ENCODE results near the gene NUMBL. TPM values are rescaled to one million over a fixed set of nuclear protein-coding genes. Genes with fewer than 3 reads are reported as not detected.
"Not testable (repeated sequence)": the region's sequence is repeated elsewhere in the genome, so short reads cannot be mapped to it uniquely, and the experiment has no call there.

NUMBL gene
- total RNA-seq, 4 donors from 2014 or later: 20.5 to 38.2 (median 29.3) TPM

DNA sequence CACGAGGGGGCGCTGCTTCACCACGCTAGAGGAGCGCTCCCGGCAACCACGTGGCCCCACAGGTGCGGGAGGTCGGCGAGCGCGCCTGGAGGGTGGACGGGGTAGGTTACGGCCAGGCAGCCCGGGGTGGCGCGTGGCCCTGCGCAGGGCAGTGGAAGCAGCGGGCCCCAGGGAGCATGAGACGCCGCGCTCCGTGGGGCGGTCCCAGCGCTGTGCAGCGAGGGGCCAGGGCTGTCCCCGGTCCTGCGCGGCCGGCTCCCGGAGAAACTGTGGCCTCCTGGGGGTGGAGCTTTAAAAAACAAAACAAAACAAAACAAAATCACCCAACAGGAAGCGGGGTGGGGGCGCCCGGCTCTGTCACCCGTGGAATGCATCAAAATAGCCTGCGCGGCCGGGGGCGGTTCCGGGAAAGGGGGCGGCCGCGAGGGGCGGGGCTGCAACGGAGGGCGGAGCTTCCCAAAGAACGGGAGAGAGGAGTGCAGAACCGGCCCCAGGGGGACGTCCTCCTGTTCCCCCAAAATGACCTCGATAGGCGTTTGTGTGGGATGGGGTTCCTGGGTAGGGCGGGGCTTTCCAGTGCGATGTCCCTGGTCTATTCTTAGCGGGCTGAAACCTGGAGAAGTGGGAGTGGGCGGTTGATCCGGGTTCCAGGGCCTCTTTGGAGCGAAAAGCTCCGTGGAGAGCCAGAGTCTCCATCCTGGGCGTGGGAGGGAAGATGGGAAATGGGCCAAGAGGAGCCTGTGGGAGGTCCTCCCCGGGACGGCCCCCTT lies 27.3 kb downstream of the NUMBL start:
- Histone ChIP-seq H3K9me3 (no peaks in the 10 kb centered on the region), H3K4me1 (peaks cover 27% of the 10 kb centered on the region), H3K27ac (peak overlapping the region; percentile 80), H3K36me3 (peaks cover 10% of the 10 kb centered on the region), H3K4me3 (peak overlapping the region; percentile 72), H3K27me3 (no peaks in the 10 kb centered on the region)
- TF ChIP-seq, protein P1, sequence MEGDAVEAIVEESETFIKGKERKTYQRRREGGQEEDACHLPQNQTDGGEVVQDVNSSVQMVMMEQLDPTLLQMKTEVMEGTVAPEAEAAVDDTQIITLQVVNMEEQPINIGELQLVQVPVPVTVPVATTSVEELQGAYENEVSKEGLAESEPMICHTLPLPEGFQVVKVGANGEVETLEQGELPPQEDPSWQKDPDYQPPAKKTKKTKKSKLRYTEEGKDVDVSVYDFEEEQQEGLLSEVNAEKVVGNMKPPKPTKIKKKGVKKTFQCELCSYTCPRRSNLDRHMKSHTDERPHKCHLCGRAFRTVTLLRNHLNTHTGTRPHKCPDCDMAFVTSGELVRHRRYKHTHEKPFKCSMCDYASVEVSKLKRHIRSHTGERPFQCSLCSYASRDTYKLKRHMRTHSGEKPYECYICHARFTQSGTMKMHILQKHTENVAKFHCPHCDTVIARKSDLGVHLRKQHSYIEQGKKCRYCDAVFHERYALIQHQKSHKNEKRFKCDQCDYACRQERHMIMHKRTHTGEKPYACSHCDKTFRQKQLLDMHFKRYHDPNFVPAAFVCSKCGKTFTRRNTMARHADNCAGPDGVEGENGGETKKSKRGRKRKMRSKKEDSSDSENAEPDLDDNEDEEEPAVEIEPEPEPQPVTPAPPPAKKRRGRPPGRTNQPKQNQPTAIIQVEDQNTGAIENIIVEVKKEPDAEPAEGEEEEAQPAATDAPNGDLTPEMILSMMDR (IDR thresholded peaks at IDR 0.05): peak in 1 of 2 donors; percentile 98
- TF ChIP-seq EP300 (IDR thresholded peaks at IDR 0.05) (no peak), POLR2AphosphoS5 (IDR thresholded peaks at IDR 0.05) (peak in 2 of 3 donors; percentile 31 to 86), POLR2A (IDR thresholded peaks at IDR 0.05) (peak in 1 of 2 donors; percentile 6)
- peak; percentile 94 to 95 for DNase-seq (ENCODE audit: low spot score in 2 of 2)
- under 1% methylated on average over 45 of the region's 60 CpGs for WGBS

GRCh38 chr19:40661616-40662015 lies 28.8 kb downstream of the NUMBL start:
- DNase-seq (ENCODE audit: low spot score in 2 of 2): no peak
- H3K36me3 ChIP-seq: no peaks in the 10 kb centered on the region
- TF ChIP-seq, protein P1 (IDR thresholded peaks at IDR 0.05): no peak
- no peak for TF ChIP-seq EP300 (IDR thresholded peaks at IDR 0.05)
- no peak for TF ChIP-seq POLR2A (IDR thresholded peaks at IDR 0.05)
- no peak for TF ChIP-seq POLR2AphosphoS5 (IDR thresholded peaks at IDR 0.05)
- H3K4me1 ChIP-seq: peaks cover 26% of the 10 kb centered on the region
- WGBS: 90% methylated on average over 1 of the region's 1 CpG
- no peaks in the 10 kb centered on the region for H3K9me3 ChIP-seq
- no peak overlapping the region for H3K4me3 ChIP-seq
- H3K27ac ChIP-seq: no peak overlapping the region
- H3K27me3 ChIP-seq: no peaks in the 10 kb centered on the region

DNA sequence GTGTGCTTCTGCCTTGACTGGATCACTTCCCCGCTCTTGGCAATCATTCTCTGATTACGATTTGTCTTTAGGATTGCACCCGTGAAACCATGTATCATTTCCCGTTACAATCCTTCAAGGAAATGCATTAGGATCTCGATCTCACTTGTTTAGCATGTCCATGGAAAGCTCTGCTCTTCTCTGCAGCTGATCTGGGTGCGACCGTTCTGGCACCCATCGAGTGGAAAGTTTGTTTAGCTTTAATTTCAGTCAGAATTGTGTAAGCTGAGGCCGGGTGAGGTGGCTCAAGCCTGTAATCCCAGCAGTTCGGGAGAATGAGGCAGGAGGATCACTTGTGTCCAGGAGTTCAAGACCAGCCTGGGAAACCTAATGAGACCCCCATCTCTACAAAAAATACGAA lies 30.9 kb downstream of the NUMBL start:
- H3K27ac ChIP-seq: peak overlapping the region; percentile 49
- no peaks in the 10 kb centered on the region for H3K9me3 ChIP-seq
- 56% methylated on average over 11 of the region's 11 CpGs for WGBS
- no peak overlapping the region for H3K4me3 ChIP-seq
- no peaks in the 10 kb centered on the region for H3K36me3 ChIP-seq
- TF ChIP-seq POLR2A (IDR thresholded peaks at IDR 0.05) (no peak), POLR2AphosphoS5 (IDR thresholded peaks at IDR 0.05) (no peak), EP300 (IDR thresholded peaks at IDR 0.05) (no peak)
- TF ChIP-seq, protein P1 (IDR thresholded peaks at IDR 0.05): no peak
- no peaks in the 10 kb centered on the region for H3K27me3 ChIP-seq
- no peak for DNase-seq (ENCODE audit: low spot score in 2 of 2)
- peaks cover 20% of the 10 kb centered on the region for H3K4me1 ChIP-seq

DNA sequence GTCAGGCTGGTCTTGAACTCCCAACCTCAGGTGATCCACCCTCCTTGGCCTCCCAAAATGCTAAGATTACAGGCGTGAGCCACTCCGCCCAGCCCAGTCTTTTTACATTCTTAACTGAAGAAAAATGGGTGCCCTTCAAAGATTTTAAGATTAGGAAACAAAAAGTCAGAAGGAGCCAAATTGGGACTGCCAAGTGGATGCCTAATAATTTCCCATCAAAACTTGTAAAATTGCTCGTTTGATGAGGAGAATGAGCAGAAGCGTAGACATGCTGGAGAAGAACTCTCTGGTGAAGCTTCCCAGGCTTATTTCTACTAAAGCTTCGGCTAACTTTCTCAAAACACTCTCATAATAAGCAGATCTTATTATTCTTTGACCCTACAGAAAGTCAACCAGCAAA lies 31.3 kb downstream of the NUMBL start:
- no peak overlapping the region for H3K4me3 ChIP-seq
- H3K9me3 ChIP-seq: no peaks in the 10 kb centered on the region
- H3K36me3 ChIP-seq: no peaks in the 10 kb centered on the region
- no peak for TF ChIP-seq POLR2AphosphoS5 (IDR thresholded peaks at IDR 0.05)
- no peak for TF ChIP-seq EP300 (IDR thresholded peaks at IDR 0.05)
- TF ChIP-seq POLR2A (IDR thresholded peaks at IDR 0.05): no peak
- TF ChIP-seq, protein P1 (IDR thresholded peaks at IDR 0.05): no peak
- peak overlapping the region; percentile 49 for H3K27ac ChIP-seq
- 62% methylated on average over 5 of the region's 5 CpGs for WGBS
- peaks cover 17% of the 10 kb centered on the region for H3K4me1 ChIP-seq
- DNase-seq (ENCODE audit: low spot score in 2 of 2): no peak
- H3K27me3 ChIP-seq: no peaks in the 10 kb centered on the region

- 98% methylated on average over 8 of the region's 8 CpGs for WGBS
- H3K36me3 ChIP-seq: no peaks in the 10 kb centered on the region
- no peak overlapping the region for H3K4me3 ChIP-seq
- H3K9me3 ChIP-seq: no peaks in the 10 kb centered on the region
- no peak for DNase-seq (ENCODE audit: low spot score in 2 of 2)
- H3K27me3 ChIP-seq: no peaks in the 10 kb centered on the region
- H3K4me1 ChIP-seq: peaks cover 8% of the 10 kb centered on the region
- no peak for TF ChIP-seq POLR2AphosphoS5 (IDR thresholded peaks at IDR 0.05)
- TF ChIP-seq, protein P1 (IDR thresholded peaks at IDR 0.05): no peak
- no peak overlapping the region for H3K27ac ChIP-seq
These were observed 32.4 kb downstream of the NUMBL start for GRCh38 chr19:40658031-40658430.

DNA sequence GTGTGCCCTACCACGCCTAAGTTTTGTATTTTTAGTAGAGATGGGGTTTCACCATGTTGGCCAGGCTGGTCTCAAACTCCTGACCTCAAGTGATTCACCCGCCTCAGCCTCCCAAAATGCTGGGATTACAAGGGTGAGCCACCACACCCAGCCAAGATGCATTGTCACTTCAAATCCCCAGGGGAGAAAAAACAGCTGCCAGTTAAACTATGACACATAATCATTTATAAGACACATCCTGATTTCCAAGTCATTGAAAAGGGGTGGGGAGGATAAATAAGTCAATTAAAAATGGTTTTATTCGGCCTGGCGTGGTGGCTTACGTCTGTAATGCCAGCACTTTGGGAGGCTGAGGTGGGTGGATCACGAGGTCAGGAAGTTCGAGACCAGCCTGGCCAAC lies 34.8 kb downstream of the NUMBL start:
- 56% methylated on average over 7 of the region's 7 CpGs for WGBS
- not testable (repeated sequence) for DNase-seq (ENCODE audit: low spot score in 2 of 2); H3K27ac ChIP-seq; H3K4me3 ChIP-seq; H3K36me3 ChIP-seq; H3K9me3 ChIP-seq; H3K27me3 ChIP-seq
- H3K4me1 ChIP-seq: peaks cover 13% of the 10 kb centered on the region

DNA sequence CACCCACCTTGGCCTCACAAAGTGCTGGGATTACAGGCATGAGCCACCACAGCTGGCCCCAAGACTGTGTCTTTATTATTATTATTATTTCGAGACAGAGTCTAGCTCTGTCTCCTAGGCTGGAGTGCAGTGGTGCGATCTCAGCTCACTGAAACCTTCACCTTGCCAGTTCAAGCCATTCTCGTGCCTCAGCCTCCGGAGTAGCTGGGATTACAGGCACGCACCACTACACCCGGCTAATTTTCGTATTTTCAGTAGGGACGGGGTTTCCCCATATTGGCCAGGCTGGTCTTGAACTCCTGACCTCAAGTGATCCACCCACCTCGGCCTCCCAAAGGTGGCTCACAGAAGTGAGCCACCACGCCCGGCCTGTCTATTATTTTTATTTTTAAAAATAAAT lies 38.1 kb downstream of the NUMBL start:
- not testable (repeated sequence) for H3K27ac ChIP-seq; H3K4me3 ChIP-seq; H3K36me3 ChIP-seq; H3K27me3 ChIP-seq; DNase-seq (ENCODE audit: low spot score in 2 of 2); H3K9me3 ChIP-seq
- peaks cover 20% of the 10 kb centered on the region for H3K4me1 ChIP-seq
- WGBS: 89% methylated on average over 11 of the region's 11 CpGs

Measured in suprapubic skin (tissue), 4 donors.